Adrenal gland (tissue), 12 donors: Measurements from ENCODE around the gene STN1. TPM values are rescaled to one million over a fixed set of nuclear protein-coding genes. Genes with fewer than 3 reads are reported as not detected.

Experiments used
- DNase-seq, 7 donors: peaks; one replicate each; pipeline ENCODE4 v3.0.0-alpha.2; 2019 to 2020
- H3K27ac ChIP-seq, 5 donors: fragments of 200-600 bp; sonication (generic) in 4 of 5; 1 replicate in 3 of 5; 2 replicates in 2 of 5; pipeline versions ENCODE4 v1.5.1 to v1.8.0; 2016 to 2020; ENCODE audit warnings: mild to moderate bottlenecking in 1 of 5
- H3K27me3 ChIP-seq: fragments of 200-600 bp; 2 replicates; pipeline ENCODE4 v1.8.0; 2021
- H3K36me3 ChIP-seq, 2 donors: fragments of 200-600 bp; replicated peaks in 1 of 2; 1 replicate in 1 of 2; 2 replicates in 1 of 2; pipeline versions ENCODE4 v1.5.1 to v1.8.0; 2018 to 2022
- H3K4me1 ChIP-seq, 2 donors: fragments of 200-600 bp; replicated peaks in 1 of 2; 1 replicate in 1 of 2; 2 replicates in 1 of 2; pipeline versions ENCODE4 v1.5.1 to v1.8.0; 2018 to 2021
- H3K4me3 ChIP-seq, 4 donors: fragments of 200-600 bp; sonication (generic) in 3 of 4; one replicate each; pipeline ENCODE4 v1.5.1; 2016 to 2018
- H3K9me3 ChIP-seq, 3 donors: fragments of 200-600 bp; sonication (generic) in 1 of 3; replicated peaks in 1 of 3; 1 replicate in 2 of 3; 2 replicates in 1 of 3; pipeline versions ENCODE4 v1.5.1 to v1.8.0; 2016 to 2021
- POLR2A ChIP-seq, 2 donors: fragments of 450-650 bp; IDR thresholded peaks; one replicate each; pipeline ENCODE4 v1.6.1; 2017; ENCODE audit warnings: antibody characterized with exemption in 2 of 2, mild to moderate bottlenecking in 2 of 2, moderate library complexity in 1 of 2
- WGBS, 4 donors: extraction: QIAGEN DNeasy Blood & Tissue Kit in 2 of 4; methylation state at CpG; one replicate each; pipeline versions ENCODE4 v1.1.5 to v1.1.7; 2013 to 2017; 5-methylcytosine and 5-hydroxymethylcytosine counted together
- intact Hi-C, 2 donors: fragments of 100-400 bp; cut with DNase I; formaldehyde crosslinking; loops; one replicate each; pipeline versions ENCODE4 v1.14.1 to v1.15.0; 2022 to 2023
- polyA plus RNA-seq, 3 donors: library from polyadenylated mRNA; stranded (reverse); fragments of 200-250 nt in 2 of 3; fragments of 350-450 nt in 1 of 3; fragmentation: Illumina TruSeq in 1 of 3; extraction: RNeasy Lipid Tissue Mini Kit (QIAGEN cat#74804) in 1 of 3; gene quantifications; one replicate each; pipeline ENCODE4 v1.2.3, GENCODE V29; 2013 to 2014
- total RNA-seq, 9 donors: library from RNA; depleted of rRNA in 4 of 9; stranded (reverse); fragments of >200 nt in 4 of 9; fragments of 120-200 nt in 1 of 9; fragmentation: NEBNext Ultra II Directional in 1 of 9; extraction: Animal tissue kit (Norgen Biotek cat#: 25700) in 1 of 9; gene quantifications; one replicate each; pipeline versions ENCODE4 v1.1.0 to v1.2.4, GENCODE V29; 2013 to 2023
- TF ChIP-seq, protein P1 (sequence below), 6 experiments: fragments of 450-650 bp in 4 of 6; fragments of 200-600 bp in 2 of 6; sonication (generic) in 1 of 6; IDR thresholded peaks; 1 replicate in 5 of 6; 2 replicates in 1 of 6; pipeline versions ENCODE4 v1.5.1 to v1.8.0; 2016 to 2021; ENCODE audit warnings: antibody characterized with exemption in 6 of 6, mild to moderate bottlenecking in 2 of 6, moderate library complexity in 1 of 6
- donor health status: healthy with polysubstance abuse.
- donor health status: Bipolar disorder and iron deficiency.
- donor health status: DM: yes; HTN: yes; CAD: no.
- donor health status: DM: no; HTN: no; CAD: no.
- donor health status: DM: no; HTN: no; CAD: no.
- donor health status: DM: yes; HTN: yes; CAD: no.

The STN1 gene
- total and polyA plus RNA-seq, 12 donors = 14.8 to 73.6 (median 36.2) TPM

DNA sequence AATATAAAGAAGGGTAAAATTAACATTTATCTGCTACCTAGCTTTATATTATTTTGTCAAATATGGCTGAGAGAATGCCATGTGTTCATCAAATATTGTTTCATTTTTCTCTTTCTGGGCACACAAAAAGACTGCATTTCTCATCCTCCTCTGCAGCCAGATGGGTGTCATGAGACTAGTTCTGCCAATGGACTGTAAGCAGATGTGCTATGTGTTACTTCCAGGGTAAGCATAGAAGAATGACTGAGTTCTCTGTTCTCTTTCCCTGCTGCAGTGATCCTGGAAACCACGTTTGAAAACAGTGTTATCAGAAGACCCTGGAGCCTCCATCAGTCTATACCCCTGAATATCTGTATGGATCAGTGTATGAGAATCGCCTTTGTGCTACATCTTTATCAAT is 24.9 kb upstream of the STN1 start:
- TF ChIP-seq, protein P1, sequence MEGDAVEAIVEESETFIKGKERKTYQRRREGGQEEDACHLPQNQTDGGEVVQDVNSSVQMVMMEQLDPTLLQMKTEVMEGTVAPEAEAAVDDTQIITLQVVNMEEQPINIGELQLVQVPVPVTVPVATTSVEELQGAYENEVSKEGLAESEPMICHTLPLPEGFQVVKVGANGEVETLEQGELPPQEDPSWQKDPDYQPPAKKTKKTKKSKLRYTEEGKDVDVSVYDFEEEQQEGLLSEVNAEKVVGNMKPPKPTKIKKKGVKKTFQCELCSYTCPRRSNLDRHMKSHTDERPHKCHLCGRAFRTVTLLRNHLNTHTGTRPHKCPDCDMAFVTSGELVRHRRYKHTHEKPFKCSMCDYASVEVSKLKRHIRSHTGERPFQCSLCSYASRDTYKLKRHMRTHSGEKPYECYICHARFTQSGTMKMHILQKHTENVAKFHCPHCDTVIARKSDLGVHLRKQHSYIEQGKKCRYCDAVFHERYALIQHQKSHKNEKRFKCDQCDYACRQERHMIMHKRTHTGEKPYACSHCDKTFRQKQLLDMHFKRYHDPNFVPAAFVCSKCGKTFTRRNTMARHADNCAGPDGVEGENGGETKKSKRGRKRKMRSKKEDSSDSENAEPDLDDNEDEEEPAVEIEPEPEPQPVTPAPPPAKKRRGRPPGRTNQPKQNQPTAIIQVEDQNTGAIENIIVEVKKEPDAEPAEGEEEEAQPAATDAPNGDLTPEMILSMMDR (IDR thresholded peaks at IDR 0.05) = no peak
- TF ChIP-seq POLR2A (IDR thresholded peaks at IDR 0.05) = no peak
- Histone ChIP-seq H3K9me3 (no peaks in the 10 kb centered on the region), H3K4me1 (no peaks in the 10 kb centered on the region), H3K36me3 (no peaks in the 10 kb centered on the region), H3K4me3 (no peak overlapping the region), H3K27me3 (no peaks in the 10 kb centered on the region), H3K27ac (no peak overlapping the region)
- no peak for DNase-seq
- intact Hi-C loops = no loop called here
- 68 to 76% (median 72%) methylated on average over 2 of the region's 2 CpGs for WGBS, 4 donors

DNA sequence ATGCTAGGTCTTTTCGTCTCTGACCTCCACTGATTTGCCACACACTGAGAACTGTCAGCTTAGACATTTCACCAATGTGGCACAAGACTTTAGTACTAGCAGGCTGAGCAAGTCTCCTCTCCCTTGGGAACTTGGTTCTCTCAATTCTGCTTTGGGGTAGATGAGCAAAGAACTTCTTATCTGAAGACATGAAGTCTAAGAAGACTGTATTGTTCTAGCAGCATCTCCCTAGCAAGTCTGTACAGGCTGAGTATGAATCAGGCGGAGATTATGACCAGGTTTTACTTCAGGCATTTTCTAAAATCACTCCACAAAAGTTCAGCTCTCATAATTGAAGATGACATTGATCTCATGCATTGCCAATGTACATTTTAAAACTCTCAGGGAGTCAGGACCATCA is 23.8 kb upstream of the STN1 start:
- no peak overlapping the region for H3K27ac ChIP-seq
- no peaks in the 10 kb centered on the region for H3K36me3 ChIP-seq
- H3K4me3 ChIP-seq = no peak overlapping the region
- TF ChIP-seq, protein P1 (IDR thresholded peaks at IDR 0.05) = no peak
- TF ChIP-seq POLR2A (IDR thresholded peaks at IDR 0.05) = no peak
- no peaks in the 10 kb centered on the region for H3K27me3 ChIP-seq
- H3K9me3 ChIP-seq = no peaks in the 10 kb centered on the region
- DNase-seq = no peak
- no peaks in the 10 kb centered on the region for H3K4me1 ChIP-seq
- intact Hi-C loops = no loop called here
- WGBS, 4 donors = 53 to 96% (median 79%) methylated on average over 2 of the region's 2 CpGs

DNA sequence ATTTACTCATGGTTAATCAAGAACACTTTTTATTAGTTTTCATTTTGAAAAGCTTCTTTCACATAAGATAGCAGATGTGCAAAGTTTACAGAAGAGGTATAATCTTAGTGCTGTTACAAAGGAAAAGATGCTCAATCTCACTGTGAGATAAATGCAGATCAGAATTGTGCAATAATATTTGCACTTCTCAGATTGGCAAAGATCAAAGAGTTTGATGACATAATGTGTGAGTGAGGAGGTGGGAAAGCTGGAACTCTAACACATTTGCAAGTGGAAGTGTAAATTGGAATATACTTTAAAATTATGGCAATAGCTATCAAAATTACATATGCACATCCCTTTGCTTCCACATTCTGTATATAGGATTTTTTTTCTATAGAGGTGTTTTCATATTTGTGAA is 21.5 kb upstream of the STN1 start:
- Histone ChIP-seq H3K27ac (no peak overlapping the region), H3K4me1 (no peaks in the 10 kb centered on the region), H3K9me3 (no peaks in the 10 kb centered on the region), H3K27me3 (no peaks in the 10 kb centered on the region), H3K4me3 (no peak overlapping the region), H3K36me3 (no peaks in the 10 kb centered on the region)
- DNase-seq = no peak
- no peak for TF ChIP-seq POLR2A (IDR thresholded peaks at IDR 0.05)
- TF ChIP-seq, protein P1 (IDR thresholded peaks at IDR 0.05) = no peak
- intact Hi-C loops = no loop called here

DNA sequence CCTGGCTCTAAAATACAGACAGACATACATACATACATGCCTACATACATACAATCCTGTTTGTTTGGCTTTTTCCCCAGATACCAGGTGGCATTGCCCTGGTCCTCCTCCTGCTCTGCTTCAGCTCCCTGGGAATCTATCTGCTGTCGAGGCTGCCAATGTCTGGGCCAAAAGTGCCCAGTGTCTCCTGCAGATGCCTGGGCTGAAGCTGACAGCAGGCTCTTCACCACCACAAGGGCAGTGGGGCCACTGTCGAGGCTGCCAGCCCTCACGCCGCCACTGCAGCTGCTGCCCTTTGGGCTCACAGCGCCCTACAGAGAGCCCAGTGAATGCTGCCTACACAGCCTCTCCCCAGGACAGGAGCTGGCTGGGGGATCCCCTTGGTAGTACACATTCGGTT is 18.0 kb upstream of the STN1 start:
- no peak for TF ChIP-seq POLR2A (IDR thresholded peaks at IDR 0.05)
- TF ChIP-seq, protein P1 (IDR thresholded peaks at IDR 0.05) = no peak
- WGBS, 4 donors = 82 to 86% (median 84%) methylated on average over 3 to 6 of the region's 6 CpGs
- Histone ChIP-seq H3K4me1 (peaks cover 0 to 4% of the 10 kb centered on the region in 2 donors), H3K9me3 (no peaks in the 10 kb centered on the region), H3K36me3 (no peaks in the 10 kb centered on the region), H3K27ac (no peak overlapping the region), H3K27me3 (no peaks in the 10 kb centered on the region), H3K4me3 (no peak overlapping the region)
- intact Hi-C loops = no loop called here
- DNase-seq = no peak
